Measurements from ENCODE around the gene CDHR5.

- TF ChIP-seq POLR2A (IDR thresholded peaks at IDR 0.05) (no peak), EP300 (IDR thresholded peaks at IDR 0.05) (no peak), CTCF (IDR thresholded peaks at IDR 0.05) (no peak)
These were observed 11.3 kb upstream of the CDHR5 start for GRCh38 chr11:635945-636510.

All from ovary (tissue), 3 donors.